ENCODE results near the gene PTGFR.

- TF ChIP-seq, protein P1, sequence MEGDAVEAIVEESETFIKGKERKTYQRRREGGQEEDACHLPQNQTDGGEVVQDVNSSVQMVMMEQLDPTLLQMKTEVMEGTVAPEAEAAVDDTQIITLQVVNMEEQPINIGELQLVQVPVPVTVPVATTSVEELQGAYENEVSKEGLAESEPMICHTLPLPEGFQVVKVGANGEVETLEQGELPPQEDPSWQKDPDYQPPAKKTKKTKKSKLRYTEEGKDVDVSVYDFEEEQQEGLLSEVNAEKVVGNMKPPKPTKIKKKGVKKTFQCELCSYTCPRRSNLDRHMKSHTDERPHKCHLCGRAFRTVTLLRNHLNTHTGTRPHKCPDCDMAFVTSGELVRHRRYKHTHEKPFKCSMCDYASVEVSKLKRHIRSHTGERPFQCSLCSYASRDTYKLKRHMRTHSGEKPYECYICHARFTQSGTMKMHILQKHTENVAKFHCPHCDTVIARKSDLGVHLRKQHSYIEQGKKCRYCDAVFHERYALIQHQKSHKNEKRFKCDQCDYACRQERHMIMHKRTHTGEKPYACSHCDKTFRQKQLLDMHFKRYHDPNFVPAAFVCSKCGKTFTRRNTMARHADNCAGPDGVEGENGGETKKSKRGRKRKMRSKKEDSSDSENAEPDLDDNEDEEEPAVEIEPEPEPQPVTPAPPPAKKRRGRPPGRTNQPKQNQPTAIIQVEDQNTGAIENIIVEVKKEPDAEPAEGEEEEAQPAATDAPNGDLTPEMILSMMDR (conservative IDR thresholded peaks at IDR 0.05; ENCODE audit: low read depth, low read length) = no peak
- no peak for TF ChIP-seq EZH2 (IDR thresholded peaks at IDR 0.05; ENCODE audit: borderline replicate concordance, low read depth, low read length, poor library complexity, severe bottlenecking)
Measured at GRCh38 chr1:78549331-78549730, 58.6 kb downstream of the PTGFR start.

All from A673 (cell line).